NCI-H146 treated with DMSO at 0.1 percent for 48 hours (cell line): ENCODE results near the gene GNA14.
"Not testable (repeated sequence)": the region's sequence is repeated elsewhere in the genome, so short reads cannot be mapped to it uniquely, and the experiment has no call there.

Experiments used
- DNase-seq: peaks from one replicate; lab custom pipeline; 2025; ENCODE audit not compliant: unreplicated experiment; lab: John Stamatoyannopoulos, UW

The GNA14 gene

DNA sequence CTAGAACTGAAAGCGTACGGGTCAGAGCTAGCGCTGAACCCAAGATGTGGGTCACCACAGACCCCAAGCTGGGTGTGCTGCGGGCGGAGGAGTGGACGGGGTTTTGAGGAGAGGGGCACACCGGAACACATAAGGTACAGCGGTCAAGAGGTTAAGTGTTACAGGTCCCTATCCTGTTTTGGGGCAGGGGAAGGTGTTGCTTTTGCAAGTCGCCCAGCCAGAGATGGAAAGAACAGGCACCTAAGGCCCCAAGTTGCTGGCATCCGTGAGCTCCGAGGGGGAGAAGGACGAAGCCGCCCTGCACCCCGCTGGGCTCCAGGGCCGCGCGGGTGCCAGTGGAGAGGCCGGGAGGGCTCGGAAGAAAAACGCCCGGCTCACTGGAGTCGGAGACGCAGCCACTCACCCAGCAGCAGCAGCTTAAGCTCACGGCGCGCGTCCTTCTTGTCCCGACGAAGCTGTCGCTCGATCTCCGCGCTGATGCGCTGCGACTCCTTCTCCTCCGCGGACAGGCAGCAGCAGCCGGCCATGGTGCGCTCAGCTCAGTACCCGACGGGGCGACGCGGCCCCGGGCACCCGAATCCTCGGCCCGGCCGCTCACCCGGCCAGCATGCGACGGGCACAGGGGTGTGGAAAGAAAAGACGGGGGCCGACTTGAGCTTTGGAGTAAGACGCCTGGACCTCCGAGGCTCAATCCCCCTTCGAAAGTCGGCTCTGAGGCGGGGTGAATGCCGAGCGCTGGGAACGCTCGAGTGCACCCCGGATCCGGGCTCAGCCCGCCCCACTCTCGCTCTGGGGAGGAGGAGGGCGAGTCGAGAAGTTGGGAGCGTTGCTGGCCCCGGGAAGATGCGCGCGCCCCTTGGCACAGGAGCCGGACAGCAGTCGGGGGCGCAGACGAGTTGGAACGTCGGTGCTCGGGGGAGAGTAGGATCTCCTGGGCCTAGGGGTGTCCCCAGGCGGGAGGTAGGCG is 572 bp downstream of the GNA14 start:
- DNase-seq: no peak

DNA sequence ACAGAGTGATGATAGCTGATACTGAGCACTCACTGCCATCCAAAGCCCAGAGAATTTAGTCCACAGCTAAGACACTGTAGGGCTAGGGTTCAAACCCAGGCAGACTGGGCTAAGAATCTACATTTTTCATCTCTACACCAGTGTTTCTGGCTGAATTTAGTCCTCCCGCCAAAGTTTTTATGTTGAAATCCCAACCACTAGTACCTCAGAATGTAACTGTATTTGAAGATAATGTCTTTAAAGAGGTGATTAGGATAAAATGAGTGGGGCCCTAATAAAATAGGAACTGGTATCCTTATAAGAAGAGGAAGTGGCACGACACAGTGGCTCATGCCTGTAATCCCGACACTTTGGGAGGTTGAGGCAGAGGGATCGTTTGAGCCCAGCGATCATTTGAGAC is 4.3 kb downstream of the GNA14 start:
- DNase-seq: no peak

DNA sequence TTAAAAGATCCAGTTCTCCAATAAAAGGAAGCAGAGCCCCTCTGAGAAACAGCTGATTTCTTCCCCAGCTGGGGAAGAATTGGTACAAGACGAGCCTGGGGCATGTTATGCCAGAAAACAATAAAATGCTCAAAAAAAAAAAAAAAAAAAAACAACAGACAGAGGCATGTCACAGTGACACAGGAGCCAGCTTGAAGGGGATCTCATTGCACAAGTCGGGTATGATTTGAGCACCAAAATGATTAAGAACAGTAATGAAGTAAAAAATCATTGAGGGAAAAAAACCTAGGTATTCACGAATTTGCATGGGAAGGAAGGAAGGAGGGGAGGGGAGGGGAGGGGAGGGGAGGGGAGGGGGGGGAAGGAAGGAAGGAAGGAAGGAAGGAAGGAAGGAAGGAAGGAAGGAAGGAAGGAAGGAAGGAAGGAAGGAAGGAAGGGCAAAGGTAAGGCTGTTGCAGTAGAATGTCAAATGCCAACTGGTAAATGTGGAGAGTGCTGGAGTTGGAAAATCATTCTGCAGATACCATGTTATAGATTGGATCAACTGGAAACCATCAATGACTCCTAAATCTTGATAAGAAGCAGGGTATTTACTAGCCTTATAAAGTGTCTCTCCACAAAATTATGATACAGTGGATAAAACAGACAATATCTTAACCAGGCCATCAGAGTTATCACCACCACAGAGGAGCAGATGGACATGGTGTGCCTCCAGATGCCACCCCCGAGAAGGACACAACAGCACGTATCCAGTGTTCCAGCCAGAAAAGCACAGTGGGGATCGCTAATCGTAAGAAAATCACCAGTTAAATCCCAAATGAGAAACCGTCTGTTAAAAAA is 7.2 kb downstream of the GNA14 start:
- DNase-seq: no peak

DNA sequence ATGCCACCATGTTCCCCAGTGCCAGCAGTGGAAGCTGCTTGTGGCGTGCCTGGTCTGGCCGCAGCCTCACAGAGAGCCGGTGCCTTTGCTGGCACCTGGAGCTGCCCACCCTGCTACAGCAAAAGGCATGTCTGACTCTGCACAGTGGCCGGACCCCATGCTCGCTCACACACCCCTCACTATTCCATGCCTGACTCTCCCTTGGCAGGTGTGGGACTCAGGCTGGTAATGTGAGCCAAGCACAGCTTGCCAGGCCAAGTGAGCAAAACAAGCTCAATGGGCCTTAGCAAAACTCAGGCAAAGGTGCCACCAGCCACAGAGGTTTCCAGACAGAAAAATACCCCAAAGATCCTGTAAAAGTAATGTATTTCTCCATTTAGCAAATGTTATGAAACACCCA is 15.5 kb downstream of the GNA14 start:
- DNase-seq: no peak

DNA sequence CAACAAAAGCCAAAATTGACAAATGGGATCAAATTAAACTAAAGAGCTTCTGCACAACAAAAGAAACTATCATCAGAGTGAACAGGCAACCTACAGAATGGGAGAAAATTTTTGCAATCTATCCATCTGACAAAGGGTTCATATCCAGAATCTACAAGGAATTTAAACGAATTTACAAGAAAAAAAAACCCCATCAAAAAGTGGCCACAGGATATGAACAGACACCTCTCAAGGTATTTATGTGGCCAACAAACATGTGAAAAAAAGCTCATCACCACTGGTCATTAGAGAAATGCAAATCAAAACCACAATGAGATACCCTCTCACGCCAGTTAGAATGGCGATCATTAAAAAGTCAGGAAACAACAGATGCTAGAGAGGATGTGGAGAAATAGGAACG is 19.3 kb downstream of the GNA14 start:
- not testable (repeated sequence) for DNase-seq

DNA sequence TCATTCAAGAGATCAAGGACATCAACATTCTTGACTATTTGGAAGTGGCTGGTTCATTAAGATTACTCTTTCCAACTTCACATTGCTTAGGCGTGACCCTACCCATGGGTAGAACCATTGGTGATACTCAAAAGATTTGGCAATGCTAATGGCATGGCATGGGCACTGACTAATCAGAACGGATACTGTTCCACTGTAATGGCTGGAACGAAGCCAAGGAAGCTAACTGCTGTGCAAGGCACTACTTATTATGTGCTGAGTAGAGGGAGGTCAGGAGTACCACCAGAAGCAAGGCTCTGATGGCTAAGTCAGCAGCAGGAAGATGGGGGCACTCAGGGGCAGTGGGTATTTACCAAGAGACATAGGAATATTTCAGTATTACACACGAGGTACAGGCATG is 31.9 kb downstream of the GNA14 start:
- no peak for DNase-seq

DNA sequence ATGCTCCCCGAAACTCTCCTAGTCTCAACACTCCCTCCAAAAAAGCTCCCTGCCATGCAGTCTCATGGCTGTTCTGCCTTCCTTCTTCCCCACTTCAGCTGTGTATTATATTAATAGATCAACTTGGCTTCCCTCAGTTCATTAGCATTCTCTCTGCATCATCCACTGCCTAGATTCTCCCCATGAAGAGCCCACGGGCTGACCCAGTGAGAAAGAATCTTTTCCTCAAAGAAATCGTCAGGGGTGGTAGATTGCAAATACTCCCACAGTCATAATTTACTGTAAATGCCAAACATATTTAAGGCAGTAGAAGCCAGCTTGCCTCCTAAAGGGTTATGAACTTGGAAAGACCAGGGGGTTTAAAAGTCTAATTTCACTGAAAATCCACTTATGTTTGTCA is 33.5 kb downstream of the GNA14 start:
- DNase-seq: no peak

DNA sequence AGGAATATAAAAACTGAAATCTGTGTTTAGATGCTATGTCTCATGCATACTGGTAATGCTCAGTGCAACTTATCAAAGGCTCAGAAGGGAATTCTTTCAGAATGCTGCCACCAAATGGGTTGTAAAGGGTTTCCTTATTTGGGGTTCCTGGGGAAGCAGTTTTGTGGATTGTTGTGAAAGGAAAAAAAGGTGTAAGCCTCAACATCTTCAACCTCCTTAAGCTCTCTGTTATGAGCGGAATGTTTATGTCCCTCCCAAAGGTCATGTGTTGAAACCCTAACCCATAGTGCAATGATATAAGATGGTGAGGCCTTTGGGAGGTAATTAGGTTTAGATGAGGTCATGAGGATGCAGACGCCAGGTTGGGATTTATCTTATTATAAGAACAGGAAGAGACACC is 41.6 kb downstream of the GNA14 start:
- DNase-seq: no peak

DNA sequence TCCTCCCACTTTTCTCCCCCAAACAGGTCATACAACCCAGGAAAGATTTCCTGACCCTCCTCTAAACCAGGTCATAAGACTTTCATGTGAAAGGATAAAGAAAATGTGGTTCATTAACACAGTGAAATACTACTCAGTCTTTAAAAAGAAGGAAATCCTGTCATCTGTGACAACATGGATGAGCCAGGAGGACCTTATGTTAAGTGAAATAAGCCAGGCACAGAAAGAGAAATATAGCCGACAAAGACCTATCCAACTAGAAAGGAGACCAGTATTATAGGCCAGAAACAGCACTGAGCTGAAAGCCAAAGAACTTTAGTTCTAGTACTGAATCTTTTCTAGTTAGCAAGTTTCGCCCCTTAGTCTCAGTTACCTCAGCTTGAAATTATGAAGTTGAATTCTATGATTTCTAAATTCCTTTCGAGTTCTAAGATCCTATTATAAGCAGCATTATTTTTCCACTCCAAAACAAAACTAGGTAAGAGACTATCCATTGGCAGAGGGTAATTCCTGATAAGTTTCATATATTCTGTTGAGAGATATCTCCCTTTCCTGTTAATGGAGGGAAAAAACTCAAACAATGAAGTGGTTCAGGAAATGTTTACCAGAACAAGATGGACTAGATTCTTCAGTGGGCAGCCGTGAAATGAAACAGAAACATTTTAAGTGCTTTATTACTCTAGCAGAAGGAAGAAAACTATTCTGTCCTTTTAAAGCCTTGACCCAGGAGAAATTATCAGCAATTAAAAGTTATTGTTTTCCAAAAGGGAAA is 42.5 kb downstream of the GNA14 start:
- no peak for DNase-seq

DNA sequence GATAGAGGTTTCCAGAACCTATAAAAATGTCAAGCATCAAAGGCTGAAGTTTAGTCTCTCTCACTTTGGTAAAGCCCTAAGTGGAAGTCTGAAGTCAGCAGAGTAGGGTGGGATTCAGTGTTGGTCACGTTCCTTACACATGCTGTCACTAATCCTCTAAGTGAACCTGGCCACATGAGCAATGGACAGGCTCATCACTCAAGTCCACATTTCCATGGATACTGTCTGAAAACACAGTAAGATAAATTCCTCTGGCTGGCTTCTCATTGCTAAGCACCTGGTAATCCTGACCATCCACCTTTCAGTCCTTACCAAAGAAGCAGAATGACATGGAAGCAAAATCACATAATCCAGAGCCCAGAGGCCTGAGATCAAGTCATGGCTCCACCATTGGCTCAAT is 43.8 kb downstream of the GNA14 start:
- no peak for DNase-seq

DNA sequence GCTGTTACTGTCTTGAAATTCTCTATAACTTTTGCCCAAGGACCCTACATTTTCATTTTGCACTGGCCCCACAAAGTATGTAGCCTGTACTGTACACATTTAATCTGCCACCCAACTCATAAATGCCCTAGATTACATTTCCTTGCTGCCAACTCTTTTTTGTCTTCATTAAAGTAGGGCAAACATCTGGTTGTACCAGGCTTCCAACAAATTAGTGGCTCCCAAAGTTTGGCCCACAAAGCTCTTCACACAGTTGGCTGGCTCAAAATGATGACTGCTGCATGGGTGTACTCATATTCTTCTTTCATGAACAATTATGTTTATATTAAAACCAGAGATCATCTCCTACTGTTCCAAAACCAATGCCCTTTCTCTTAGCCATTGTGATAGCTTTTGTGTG is 45.3 kb downstream of the GNA14 start:
- DNase-seq: no peak

DNA sequence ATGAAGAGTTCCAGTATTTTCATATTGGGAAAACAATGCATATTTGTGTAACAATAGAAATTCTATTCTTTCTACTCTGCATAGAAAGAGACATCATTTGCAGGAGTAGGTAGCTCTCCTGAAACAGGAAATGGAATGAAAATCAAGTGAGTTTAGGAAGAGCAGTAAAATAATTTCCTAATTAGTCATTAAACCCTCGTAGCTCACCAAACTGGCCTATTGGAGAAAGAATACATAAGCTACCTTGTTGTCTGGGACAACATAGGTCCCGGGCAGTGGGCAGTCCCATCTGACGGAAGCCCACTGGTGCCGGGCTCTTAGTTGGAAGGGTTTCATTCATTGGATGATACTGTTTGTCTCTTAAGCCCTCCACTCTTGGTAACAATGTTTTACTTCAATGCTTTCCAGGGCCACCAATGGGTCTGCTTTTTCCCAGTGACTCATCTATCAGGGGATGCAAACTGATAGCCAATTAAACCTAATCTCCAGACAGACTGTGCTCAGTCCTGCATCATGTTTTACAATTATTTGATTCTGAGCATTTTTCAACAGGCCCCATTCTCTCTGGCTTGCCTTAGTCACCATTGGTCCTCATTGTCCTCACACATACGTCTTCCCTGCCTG is 46.5 kb downstream of the GNA14 start:
- no peak for DNase-seq

DNA sequence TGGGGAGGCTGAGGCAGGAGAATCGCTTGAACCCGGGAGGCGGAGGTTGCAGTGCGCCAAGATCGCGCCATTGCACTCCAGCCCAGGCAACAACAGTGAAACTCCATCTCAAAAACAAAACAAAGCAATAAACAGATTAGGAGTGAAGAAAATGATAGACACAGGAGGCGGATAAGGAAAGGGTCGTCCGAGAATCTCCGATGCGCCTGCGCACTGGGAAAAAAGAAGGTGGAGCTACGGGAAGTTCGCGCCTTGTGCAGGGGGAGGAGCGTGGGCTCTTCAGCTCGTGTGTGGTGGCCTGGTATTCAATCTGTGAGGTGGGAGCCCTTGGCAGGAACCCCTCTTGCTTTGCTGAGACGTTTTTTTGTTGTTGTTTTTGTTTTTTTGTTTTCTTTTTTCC is 47.3 kb downstream of the GNA14 start:
- no peak for DNase-seq

DNA sequence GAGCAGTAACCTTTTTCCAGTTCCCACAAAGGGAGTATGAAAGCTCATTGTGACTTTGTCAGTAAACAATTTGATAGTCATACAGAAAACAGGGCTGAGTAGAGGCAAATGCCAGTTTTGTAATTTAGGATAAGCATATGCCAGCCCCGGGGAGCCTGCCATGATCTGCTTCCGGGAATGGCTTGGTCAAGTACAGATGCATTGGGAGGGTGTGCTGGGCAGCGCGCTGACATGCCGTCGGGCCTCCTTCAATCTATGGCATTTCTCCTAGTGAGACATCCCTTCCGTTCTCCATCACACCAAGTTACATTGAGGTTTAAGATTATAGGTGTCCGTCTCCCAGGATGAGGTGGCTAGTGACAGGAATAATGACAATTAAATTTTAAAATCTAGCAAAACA is 48.6 kb downstream of the GNA14 start:
- no peak for DNase-seq

DNA sequence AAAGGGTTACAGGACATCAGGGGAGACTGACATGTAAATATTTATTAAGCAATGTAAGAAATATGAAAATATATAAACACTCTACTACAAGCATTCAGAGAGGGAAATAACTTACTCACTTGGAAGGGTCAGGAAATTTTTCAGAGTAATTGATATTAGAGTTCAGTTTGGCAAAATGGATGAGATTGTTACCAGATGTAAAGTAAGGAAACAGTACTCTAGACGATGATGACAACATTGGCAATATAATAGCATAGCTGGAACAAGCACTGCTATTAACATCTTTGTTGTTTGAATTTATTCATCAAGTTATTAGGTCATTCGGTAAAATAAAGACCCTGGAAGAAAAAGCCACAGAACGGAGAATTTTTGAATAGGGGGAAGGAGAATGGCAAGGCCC is 49.1 kb downstream of the GNA14 start:
- DNase-seq: no peak

DNA sequence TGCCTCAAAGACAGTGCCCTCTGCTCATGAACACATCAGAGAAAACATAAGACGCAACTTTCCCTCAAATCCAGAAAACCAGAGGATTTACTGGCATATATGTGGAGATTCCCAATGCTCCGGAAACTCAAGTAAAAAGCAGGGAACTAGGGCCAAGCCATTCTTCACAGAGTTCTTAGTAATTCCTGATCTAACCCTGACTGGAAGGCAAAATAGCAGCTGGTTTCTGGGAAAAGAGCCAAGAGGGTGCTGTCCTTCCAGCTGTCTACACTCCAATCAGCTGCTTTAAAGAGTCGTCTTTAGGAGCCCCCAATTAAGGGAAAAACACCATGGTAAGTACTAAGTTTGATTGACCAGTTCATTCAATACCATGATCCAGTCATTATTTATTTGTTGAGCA is 49.6 kb downstream of the GNA14 start:
- DNase-seq: no peak

DNA sequence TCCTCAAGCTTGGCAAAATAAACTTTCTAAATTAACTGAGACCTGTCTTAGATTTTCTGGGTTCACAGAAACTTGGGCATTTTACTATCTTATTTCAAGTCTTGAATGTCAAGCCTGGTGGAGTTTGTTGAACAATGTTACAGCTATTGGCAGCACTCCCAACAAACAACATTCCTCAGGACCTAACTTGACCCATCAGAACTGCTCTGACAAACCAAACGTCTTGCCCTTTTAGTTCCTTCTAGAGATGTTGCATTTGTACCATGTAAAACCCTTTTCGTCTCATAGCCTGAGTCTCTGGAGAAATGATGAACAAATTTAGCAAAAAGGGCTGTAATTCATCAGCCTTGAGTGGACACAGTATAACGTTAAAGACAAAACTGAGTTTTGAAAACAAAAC is 51.1 kb downstream of the GNA14 start:
- no peak for DNase-seq

DNA sequence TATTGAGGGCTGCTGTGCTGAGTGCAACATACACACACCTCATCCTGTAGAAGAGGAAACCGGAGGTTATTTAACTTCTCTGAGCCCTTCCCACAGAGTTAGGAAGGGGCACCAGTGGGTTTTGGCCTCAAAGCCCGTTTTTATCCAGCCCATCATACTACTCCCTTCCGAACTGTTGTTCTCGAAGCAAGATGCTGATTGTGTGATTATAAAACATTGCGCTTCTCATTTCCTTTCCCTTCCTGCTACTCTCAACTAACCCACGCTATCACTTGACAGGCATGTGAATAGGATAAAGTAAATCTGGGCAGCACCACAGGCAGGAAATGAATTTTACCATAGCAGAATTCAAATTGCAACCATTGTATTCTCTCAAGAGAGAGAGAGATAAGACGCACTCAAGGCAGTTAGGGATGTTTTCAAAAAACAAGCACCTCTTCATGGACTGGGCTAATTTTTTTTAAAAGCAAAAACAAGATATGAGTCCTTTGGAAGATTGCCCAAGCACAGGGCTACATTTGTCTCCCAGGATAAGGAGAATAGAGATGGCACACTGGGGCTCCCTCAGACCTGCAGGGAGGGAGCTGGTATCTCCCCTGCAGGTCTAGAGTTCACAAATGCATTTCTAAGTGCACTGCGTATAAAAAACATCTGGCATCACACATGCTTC is 52.6 kb downstream of the GNA14 start:
- no peak for DNase-seq

DNA sequence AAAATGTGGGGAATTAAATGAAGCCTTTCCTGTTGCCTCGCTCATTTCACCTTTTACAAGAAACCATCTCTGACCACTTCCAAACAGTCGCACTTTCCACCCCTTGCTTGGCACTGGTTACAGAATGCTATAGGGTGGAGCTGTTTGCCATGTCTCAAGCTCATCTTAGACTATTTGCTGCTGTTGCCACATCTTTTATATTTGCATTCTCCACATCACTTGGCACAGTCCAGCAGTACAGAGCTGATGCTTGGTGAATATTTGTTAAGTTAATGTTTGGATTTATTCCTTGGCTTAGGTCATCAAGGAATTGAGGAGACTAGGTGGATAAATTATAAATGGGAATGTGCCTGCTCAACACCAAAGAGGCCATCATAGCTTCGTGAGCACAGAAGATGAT is 53.2 kb downstream of the GNA14 start:
- DNase-seq: no peak

DNA sequence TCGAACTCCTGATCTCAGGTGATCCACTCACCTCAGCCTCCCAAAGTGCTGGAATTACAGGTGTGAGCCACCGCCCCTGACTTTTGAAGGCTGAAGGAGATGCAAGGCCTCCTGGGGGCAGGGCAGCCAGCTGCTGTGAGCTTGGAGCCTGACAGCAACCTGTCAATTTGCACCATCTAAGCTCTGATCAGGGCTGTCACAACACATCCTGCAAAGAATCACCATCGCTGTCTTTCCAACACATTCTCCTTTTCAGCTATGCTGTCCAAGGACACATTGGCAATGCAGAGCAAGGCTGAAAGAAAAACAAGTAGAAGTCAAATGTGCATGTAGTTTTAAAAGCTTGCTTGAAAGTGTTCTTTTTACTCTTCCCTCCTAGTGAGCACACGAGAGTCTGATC is 54.6 kb downstream of the GNA14 start:
- DNase-seq: no peak
